ENCODE measurements around the gene SYT14.

- TF ChIP-seq POLR2A (IDR thresholded peaks at IDR 0.05) (no peak), POLR2AphosphoS5 (IDR thresholded peaks at IDR 0.05; ENCODE audit: insufficient read depth in 1 of 2, low read depth in 1 of 2) (no peak)
- TF ChIP-seq, protein P1, sequence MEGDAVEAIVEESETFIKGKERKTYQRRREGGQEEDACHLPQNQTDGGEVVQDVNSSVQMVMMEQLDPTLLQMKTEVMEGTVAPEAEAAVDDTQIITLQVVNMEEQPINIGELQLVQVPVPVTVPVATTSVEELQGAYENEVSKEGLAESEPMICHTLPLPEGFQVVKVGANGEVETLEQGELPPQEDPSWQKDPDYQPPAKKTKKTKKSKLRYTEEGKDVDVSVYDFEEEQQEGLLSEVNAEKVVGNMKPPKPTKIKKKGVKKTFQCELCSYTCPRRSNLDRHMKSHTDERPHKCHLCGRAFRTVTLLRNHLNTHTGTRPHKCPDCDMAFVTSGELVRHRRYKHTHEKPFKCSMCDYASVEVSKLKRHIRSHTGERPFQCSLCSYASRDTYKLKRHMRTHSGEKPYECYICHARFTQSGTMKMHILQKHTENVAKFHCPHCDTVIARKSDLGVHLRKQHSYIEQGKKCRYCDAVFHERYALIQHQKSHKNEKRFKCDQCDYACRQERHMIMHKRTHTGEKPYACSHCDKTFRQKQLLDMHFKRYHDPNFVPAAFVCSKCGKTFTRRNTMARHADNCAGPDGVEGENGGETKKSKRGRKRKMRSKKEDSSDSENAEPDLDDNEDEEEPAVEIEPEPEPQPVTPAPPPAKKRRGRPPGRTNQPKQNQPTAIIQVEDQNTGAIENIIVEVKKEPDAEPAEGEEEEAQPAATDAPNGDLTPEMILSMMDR (IDR thresholded peaks at IDR 0.05), result no peak
These were observed 166.1 kb downstream of the SYT14 start for GRCh38 chr1:210104103-210104502.

Data from vagina (tissue), 2 donors.